HepG2 (cell line): Measurements from ENCODE around the gene RBM25. TPM values are rescaled to one million over a fixed set of nuclear protein-coding genes. Genes with fewer than 3 reads are reported as not detected.

Experiments used
- DPF2 ChIP-seq: sonication (generic); formaldehyde crosslinking; IDR thresholded peaks from 2 replicates; pipeline ENCODE4 v1.4.0; 2020; ENCODE audit warnings: mild to moderate bottlenecking, low read depth, missing genetic modification reagents, borderline replicate concordance
- EZH2 ChIP-seq: conservative IDR thresholded peaks from 2 replicates; pipeline ENCODE4 v1.6.1; 2012; ENCODE audit warnings: mild to moderate bottlenecking, low read depth, low read length, moderate library complexity
- FOXA1 ChIP-seq, 2 experiments: fragments of 450-650 bp in 1 of 2; sonication (generic) in 1 of 2; formaldehyde crosslinking in 1 of 2; IDR thresholded peaks; 2 replicates each; pipeline versions ENCODE4 v1.4.0 to v1.6.1; 2016 to 2020; ENCODE audit warnings: missing genetic modification reagents in 1 of 2
- HOXA7 ChIP-seq: sonication (generic); formaldehyde crosslinking; IDR thresholded peaks from 2 replicates; pipeline ENCODE4 v1.8.1; 2022; ENCODE audit warnings: mild to moderate bottlenecking, missing genetic modification reagents, moderate library complexity
- NAIF1 ChIP-seq: sonication (generic); formaldehyde crosslinking; IDR thresholded peaks from 2 replicates; pipeline ENCODE4 v1.5.0; 2020; ENCODE audit warnings: mild to moderate bottlenecking, missing genetic modification reagents, borderline replicate concordance
- NFIB ChIP-seq: sonication (generic); formaldehyde crosslinking; IDR thresholded peaks from 2 replicates; pipeline ENCODE4 v1.9.0; 2021; ENCODE audit warnings: missing genetic modification reagents, mild to moderate bottlenecking, borderline replicate concordance
- RFX5 ChIP-seq: IDR thresholded peaks from 2 replicates; pipeline ENCODE4 v1.6.1; 2011; ENCODE audit warnings: low read depth, low read length, improper control_type of control experiment
- SAFB2 ChIP-seq: sonication (generic); formaldehyde crosslinking; IDR thresholded peaks from 2 replicates; pipeline ENCODE4 v1.5.1; 2020; ENCODE audit warnings: missing genetic modification reagents, low read depth, mild to moderate bottlenecking, borderline replicate concordance
- TCF12 ChIP-seq, 2 experiments: fragments of 450-650 bp in 1 of 2; sonication (generic) in 1 of 2; formaldehyde crosslinking in 1 of 2; IDR thresholded peaks; 2 replicates each; pipeline versions ENCODE4 v1.6.1 to v1.8.0; 2017 to 2022; ENCODE audit warnings: antibody characterized with exemption in 1 of 2, mild to moderate bottlenecking in 1 of 2, missing genetic modification reagents in 1 of 2, moderate library complexity in 1 of 2
- ZNF138 ChIP-seq: sonication (generic); formaldehyde crosslinking; IDR thresholded peaks from 2 replicates; pipeline ENCODE4 v1.5.0; 2020; ENCODE audit warnings: mild to moderate bottlenecking, low read depth, missing genetic modification reagents
- ZNF224 ChIP-seq: sonication (generic); formaldehyde crosslinking; IDR thresholded peaks from 2 replicates; pipeline ENCODE4 v1.5.0; 2020; ENCODE audit warnings: mild to moderate bottlenecking, missing genetic modification reagents
- ZNF296 ChIP-seq: sonication (generic); formaldehyde crosslinking; conservative IDR thresholded peaks from 2 replicates; pipeline ENCODE4 v1.5.0; 2020; ENCODE audit warnings: mild to moderate bottlenecking, missing genetic modification reagents
- ZNF432 ChIP-seq: sonication (generic); formaldehyde crosslinking; IDR thresholded peaks from 2 replicates; pipeline ENCODE4 v1.5.0; 2020; ENCODE audit warnings: missing genetic modification reagents, mild to moderate bottlenecking, borderline replicate concordance
- polyA plus RNA-seq, 8 experiments: library from polyadenylated mRNA; depleted of rRNA in 3 of 8; stranded (reverse) in 7 of 8; unstranded in 1 of 8; fragments of >200 nt; fragmentation: Illumina TruSeq in 4 of 8; extraction: Trizol in 4 of 8; gene quantifications; 2 replicates each; pipeline versions ENCODE4 v1.2.1 to v1.2.3, GENCODE V29; 2011 to 2016; ENCODE audit warnings: low read depth in 4 of 8, missing spikeins in 1 of 8, mixed read lengths in 1 of 8; ENCODE audit not compliant: insufficient read depth in 1 of 8
- total RNA-seq, 5 experiments: library from RNA; depleted of rRNA; stranded (reverse); fragments of >200 nt; fragmentation: Illumina TruSeq; extraction: Trizol; gene quantifications; 2 replicates each; pipeline ENCODE4 v1.2.3, GENCODE V29; 2016; ENCODE audit warnings: low read depth in 1 of 5
- TF ChIP-seq, protein P1 (sequence below): sonication (generic); formaldehyde crosslinking; IDR thresholded peaks from 2 replicates; pipeline ENCODE4 v1.4.0; 2020; ENCODE audit warnings: missing genetic modification reagents
- TF ChIP-seq, protein P2 (sequence below): sonication (generic); formaldehyde crosslinking; IDR thresholded peaks from 2 replicates; pipeline ENCODE4 v1.4.0; 2020; ENCODE audit warnings: low read depth, mild to moderate bottlenecking, missing genetic modification reagents
- TF ChIP-seq, protein P3 (sequence below): sonication (generic); formaldehyde crosslinking; IDR thresholded peaks from 2 replicates; pipeline ENCODE4 v1.9.0; 2021; ENCODE audit warnings: missing genetic modification reagents, mild to moderate bottlenecking, borderline replicate concordance
- TF ChIP-seq, protein P4 (sequence below): sonication (generic); formaldehyde crosslinking; IDR thresholded peaks from 2 replicates; pipeline ENCODE4 v1.8.0; 2023; ENCODE audit warnings: mild to moderate bottlenecking, missing genetic modification reagents
- TF ChIP-seq, protein P5 (sequence below): sonication (generic); formaldehyde crosslinking; IDR thresholded peaks from 2 replicates; pipeline ENCODE4 v1.5.0; 2020; ENCODE audit warnings: mild to moderate bottlenecking, missing genetic modification reagents, borderline replicate concordance

The RBM25 gene
- total and polyA plus RNA-seq, 2 of the 13 experiments (the other 11 are each of a cell fraction or from before 2014, with no cell fraction given) = 34.1 to 65.9 TPM

DNA sequence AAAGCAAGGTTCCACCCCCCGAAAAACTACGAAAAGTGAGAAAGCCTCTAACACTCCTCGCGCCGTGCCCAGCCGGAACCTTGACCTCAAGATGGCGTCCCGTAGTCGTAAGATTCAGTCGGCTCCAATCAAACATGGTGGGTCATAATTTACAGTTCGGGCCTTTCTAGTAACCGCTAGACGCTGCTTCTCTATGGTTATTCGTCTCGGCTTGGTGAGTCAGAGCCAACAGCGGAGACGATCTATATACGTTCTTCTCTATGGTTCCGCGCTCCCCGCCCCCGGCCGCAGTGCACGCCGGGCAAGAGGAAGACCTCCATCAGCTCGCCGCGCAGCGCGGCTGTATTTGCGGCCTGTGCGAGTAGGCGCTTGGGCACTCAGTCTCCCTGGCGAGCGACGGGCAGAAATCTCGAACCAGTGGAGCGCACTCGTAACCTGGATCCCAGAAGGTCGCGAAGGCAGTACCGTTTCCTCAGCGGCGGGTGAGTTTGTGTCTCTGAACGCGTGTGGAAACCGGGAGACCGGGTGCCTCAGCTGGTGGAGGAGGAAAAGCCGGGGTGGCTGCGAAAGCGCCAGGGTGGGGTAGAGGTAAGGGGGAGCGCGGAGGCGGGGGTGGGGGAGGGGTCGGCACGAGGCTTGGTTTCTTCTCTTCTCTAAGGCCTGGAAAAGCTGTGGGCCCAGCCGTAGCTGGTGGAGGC is at the start of gene RBM25 (continued):
- no peak for TF ChIP-seq ZNF224 (CRISPR knock-in tag)
- TF ChIP-seq, protein P1, sequence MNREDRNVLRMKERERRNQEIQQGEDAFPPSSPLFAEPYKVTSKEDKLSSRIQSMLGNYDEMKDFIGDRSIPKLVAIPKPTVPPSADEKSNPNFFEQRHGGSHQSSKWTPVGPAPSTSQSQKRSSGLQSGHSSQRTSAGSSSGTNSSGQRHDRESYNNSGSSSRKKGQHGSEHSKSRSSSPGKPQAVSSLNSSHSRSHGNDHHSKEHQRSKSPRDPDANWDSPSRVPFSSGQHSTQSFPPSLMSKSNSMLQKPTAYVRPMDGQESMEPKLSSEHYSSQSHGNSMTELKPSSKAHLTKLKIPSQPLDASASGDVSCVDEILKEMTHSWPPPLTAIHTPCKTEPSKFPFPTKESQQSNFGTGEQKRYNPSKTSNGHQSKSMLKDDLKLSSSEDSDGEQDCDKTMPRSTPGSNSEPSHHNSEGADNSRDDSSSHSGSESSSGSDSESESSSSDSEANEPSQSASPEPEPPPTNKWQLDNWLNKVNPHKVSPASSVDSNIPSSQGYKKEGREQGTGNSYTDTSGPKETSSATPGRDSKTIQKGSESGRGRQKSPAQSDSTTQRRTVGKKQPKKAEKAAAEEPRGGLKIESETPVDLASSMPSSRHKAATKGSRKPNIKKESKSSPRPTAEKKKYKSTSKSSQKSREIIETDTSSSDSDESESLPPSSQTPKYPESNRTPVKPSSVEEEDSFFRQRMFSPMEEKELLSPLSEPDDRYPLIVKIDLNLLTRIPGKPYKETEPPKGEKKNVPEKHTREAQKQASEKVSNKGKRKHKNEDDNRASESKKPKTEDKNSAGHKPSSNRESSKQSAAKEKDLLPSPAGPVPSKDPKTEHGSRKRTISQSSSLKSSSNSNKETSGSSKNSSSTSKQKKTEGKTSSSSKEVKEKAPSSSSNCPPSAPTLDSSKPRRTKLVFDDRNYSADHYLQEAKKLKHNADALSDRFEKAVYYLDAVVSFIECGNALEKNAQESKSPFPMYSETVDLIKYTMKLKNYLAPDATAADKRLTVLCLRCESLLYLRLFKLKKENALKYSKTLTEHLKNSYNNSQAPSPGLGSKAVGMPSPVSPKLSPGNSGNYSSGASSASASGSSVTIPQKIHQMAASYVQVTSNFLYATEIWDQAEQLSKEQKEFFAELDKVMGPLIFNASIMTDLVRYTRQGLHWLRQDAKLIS = no peak
- peak; percentile 60; the same call in 1 of the 2 replicates for TF ChIP-seq NAIF1 (CRISPR knock-in tag)
- TF ChIP-seq, protein P2, sequence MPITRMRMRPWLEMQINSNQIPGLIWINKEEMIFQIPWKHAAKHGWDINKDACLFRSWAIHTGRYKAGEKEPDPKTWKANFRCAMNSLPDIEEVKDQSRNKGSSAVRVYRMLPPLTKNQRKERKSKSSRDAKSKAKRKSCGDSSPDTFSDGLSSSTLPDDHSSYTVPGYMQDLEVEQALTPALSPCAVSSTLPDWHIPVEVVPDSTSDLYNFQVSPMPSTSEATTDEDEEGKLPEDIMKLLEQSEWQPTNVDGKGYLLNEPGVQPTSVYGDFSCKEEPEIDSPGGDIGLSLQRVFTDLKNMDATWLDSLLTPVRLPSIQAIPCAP = no peak
- TF ChIP-seq SAFB2 = peak; percentile 61; the same call in 1 of the 2 replicates
- TF ChIP-seq, protein P3, sequence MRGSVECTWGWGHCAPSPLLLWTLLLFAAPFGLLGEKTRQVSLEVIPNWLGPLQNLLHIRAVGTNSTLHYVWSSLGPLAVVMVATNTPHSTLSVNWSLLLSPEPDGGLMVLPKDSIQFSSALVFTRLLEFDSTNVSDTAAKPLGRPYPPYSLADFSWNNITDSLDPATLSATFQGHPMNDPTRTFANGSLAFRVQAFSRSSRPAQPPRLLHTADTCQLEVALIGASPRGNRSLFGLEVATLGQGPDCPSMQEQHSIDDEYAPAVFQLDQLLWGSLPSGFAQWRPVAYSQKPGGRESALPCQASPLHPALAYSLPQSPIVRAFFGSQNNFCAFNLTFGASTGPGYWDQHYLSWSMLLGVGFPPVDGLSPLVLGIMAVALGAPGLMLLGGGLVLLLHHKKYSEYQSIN (CRISPR knock-in tag) = peak; percentile 68; the same call in 1 of the 2 replicates
- 0 out of 2 replicates have a peak, but pooled peaks have one; percentile 52 for TF ChIP-seq ZNF296 (CRISPR knock-in tag)
- TF ChIP-seq NFIB = no peak
- TF ChIP-seq FOXA1 (IDR thresholded peaks at IDR 0.05) = no peak
- peak; percentile 18; the same call in 1 of the 2 replicates for TF ChIP-seq FOXA1 (CRISPR knock-in tag; IDR thresholded peaks at IDR 0.05)
- TF ChIP-seq, protein P4, sequence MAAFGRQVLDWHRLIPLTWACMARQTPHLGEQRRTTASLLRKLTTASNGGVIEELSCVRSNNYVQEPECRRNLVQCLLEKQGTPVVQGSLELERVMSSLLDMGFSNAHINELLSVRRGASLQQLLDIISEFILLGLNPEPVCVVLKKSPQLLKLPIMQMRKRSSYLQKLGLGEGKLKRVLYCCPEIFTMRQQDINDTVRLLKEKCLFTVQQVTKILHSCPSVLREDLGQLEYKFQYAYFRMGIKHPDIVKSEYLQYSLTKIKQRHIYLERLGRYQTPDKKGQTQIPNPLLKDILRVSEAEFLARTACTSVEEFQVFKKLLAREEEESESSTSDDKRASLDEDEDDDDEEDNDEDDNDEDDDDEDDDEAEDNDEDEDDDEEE (CRISPR knock-in tag) = no peak; the same call in 1 of the 2 replicates
- no peak for TF ChIP-seq DPF2 (CRISPR knock-in tag)
- peak; percentile 47; the same call in 1 of the 2 replicates for TF ChIP-seq RFX5
- TF ChIP-seq ZNF432 = no peak
- TF ChIP-seq, protein P5, sequence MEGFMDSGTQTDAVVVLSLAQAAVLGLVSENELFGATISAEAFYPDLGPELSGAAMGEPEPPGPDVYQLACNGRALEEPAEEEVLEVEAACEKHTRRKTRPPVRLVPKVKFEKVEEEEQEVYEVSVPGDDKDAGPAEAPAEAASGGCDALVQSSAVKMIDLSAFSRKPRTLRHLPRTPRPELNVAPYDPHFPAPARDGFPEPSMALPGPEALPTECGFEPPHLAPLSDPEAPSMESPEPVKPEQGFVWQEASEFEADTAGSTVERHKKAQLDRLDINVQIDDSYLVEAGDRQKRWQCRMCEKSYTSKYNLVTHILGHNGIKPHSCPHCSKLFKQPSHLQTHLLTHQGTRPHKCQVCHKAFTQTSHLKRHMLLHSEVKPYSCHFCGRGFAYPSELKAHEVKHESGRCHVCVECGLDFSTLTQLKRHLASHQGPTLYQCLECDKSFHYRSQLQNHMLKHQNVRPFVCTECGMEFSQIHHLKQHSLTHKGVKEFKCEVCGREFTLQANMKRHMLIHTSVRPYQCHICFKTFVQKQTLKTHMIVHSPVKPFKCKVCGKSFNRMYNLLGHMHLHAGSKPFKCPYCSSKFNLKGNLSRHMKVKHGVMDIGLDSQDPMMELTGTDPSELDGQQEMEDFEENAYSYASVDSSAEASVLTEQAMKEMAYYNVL (CRISPR knock-in tag) = no peak; the same call in 1 of the 2 replicates
- no peak for TF ChIP-seq HOXA7 (CRISPR knock-in tag)
- TF ChIP-seq EZH2 = no peak
- TF ChIP-seq ZNF138 (CRISPR knock-in tag) = peak; percentile 76; the same call in 1 of the 2 replicates
- TF ChIP-seq TCF12 (IDR thresholded peaks at IDR 0.05) = no peak
- no peak for TF ChIP-seq TCF12 (CRISPR knock-in tag; IDR thresholded peaks at IDR 0.05)
